Measurements from ENCODE around the gene GPR26. TPM values are rescaled to one million over a fixed set of nuclear protein-coding genes. Genes with fewer than 3 reads are reported as not detected.
"Not testable (repeated sequence)": the region's sequence is repeated elsewhere in the genome, so short reads cannot be mapped to it uniquely, and the experiment has no call there.

The GPR26 gene
- total RNA-seq, 1 donor from 2014 or later = not detected

GRCh38 chr10:123706236-123706635 lies 40.1 kb downstream of the GPR26 start:
- DNase-seq (ENCODE audit: low spot score) = no peak

GRCh38 chr10:123715546-123715945 lies 49.4 kb downstream of the GPR26 start:
- no peak for DNase-seq (ENCODE audit: low spot score)

- no peak for DNase-seq (ENCODE audit: low spot score)
Observed at GRCh38 chr10:123717336-123717735, 51.2 kb downstream of the GPR26 start.

- DNase-seq (ENCODE audit: low spot score) = no peak
Observed at GRCh38 chr10:123718544-123719060, 52.4 kb downstream of the GPR26 start.

GRCh38 chr10:123720536-123720935 lies 54.4 kb downstream of the GPR26 start:
- no peak for DNase-seq (ENCODE audit: low spot score)

GRCh38 chr10:123721441-123722049 lies 55.4 kb downstream of the GPR26 start:
- no peak for DNase-seq (ENCODE audit: low spot score)

- DNase-seq (ENCODE audit: low spot score) = no peak
Observed at GRCh38 chr10:123722351-123722750, 56.2 kb downstream of the GPR26 start.

GRCh38 chr10:123724747-123725146 lies 58.6 kb downstream of the GPR26 start:
- no peak for DNase-seq (ENCODE audit: low spot score)

- no peak for DNase-seq (ENCODE audit: low spot score)
Observed at GRCh38 chr10:123726381-123726780, 60.2 kb downstream of the GPR26 start.

GRCh38 chr10:123726836-123727235 lies 60.7 kb downstream of the GPR26 start:
- no peak for DNase-seq (ENCODE audit: low spot score)

- no peak for DNase-seq (ENCODE audit: low spot score)
Observed at GRCh38 chr10:123729523-123729922, 63.4 kb downstream of the GPR26 start.

- not testable (repeated sequence) for DNase-seq (ENCODE audit: low spot score)
Observed at GRCh38 chr10:123736917-123737316, 70.8 kb downstream of the GPR26 start.

GRCh38 chr10:123741146-123741545 lies 75.0 kb downstream of the GPR26 start:
- no peak for DNase-seq (ENCODE audit: low spot score)

GRCh38 chr10:123741711-123742110 lies 75.6 kb downstream of the GPR26 start:
- no peak for DNase-seq (ENCODE audit: low spot score)

GRCh38 chr10:123742751-123743440 lies 76.7 kb downstream of the GPR26 start:
- no peak for DNase-seq (ENCODE audit: low spot score)

GRCh38 chr10:123743441-123744223 lies 77.5 kb downstream of the GPR26 start:
- no peak for DNase-seq (ENCODE audit: low spot score)

- DNase-seq (ENCODE audit: low spot score) = no peak
Observed at GRCh38 chr10:123744224-123744536, 78.0 kb downstream of the GPR26 start.

Other genes with a start within 250 kb of the GPR26 start
- 7.6 TPM for gene CPXM2, start 225.5 kb downstream of the GPR26 start, total RNA-seq

All from mucosa of gallbladder (tissue), 1 donor.